Adrenal gland (tissue), 12 donors: ENCODE measurements around the gene TOGARAM2. TPM values are rescaled to one million over a fixed set of nuclear protein-coding genes. Genes with fewer than 3 reads are reported as not detected.

Source experiments
- DNase-seq, 7 donors: peaks; one replicate each; pipeline ENCODE4 v3.0.0-alpha.2; 2019 to 2020
- H3K27ac ChIP-seq, 5 donors: fragments of 200-600 bp; sonication (generic) in 4 of 5; 1 replicate in 3 of 5; 2 replicates in 2 of 5; pipeline versions ENCODE4 v1.5.1 to v1.8.0; 2016 to 2020; ENCODE audit warnings: mild to moderate bottlenecking in 1 of 5
- H3K27me3 ChIP-seq: fragments of 200-600 bp; 2 replicates; pipeline ENCODE4 v1.8.0; 2021
- H3K36me3 ChIP-seq, 2 donors: fragments of 200-600 bp; replicated peaks in 1 of 2; 1 replicate in 1 of 2; 2 replicates in 1 of 2; pipeline versions ENCODE4 v1.5.1 to v1.8.0; 2018 to 2022
- H3K4me1 ChIP-seq, 2 donors: fragments of 200-600 bp; replicated peaks in 1 of 2; 1 replicate in 1 of 2; 2 replicates in 1 of 2; pipeline versions ENCODE4 v1.5.1 to v1.8.0; 2018 to 2021
- H3K4me3 ChIP-seq, 4 donors: fragments of 200-600 bp; sonication (generic) in 3 of 4; one replicate each; pipeline ENCODE4 v1.5.1; 2016 to 2018
- H3K9me3 ChIP-seq, 3 donors: fragments of 200-600 bp; sonication (generic) in 1 of 3; replicated peaks in 1 of 3; 1 replicate in 2 of 3; 2 replicates in 1 of 3; pipeline versions ENCODE4 v1.5.1 to v1.8.0; 2016 to 2021
- POLR2A ChIP-seq, 2 donors: fragments of 450-650 bp; IDR thresholded peaks; one replicate each; pipeline ENCODE4 v1.6.1; 2017; ENCODE audit warnings: antibody characterized with exemption in 2 of 2, mild to moderate bottlenecking in 2 of 2, moderate library complexity in 1 of 2
- WGBS, 4 donors: extraction: QIAGEN DNeasy Blood & Tissue Kit in 2 of 4; methylation state at CpG; one replicate each; pipeline versions ENCODE4 v1.1.5 to v1.1.7; 2013 to 2017; 5-methylcytosine and 5-hydroxymethylcytosine counted together
- intact Hi-C, 2 donors: fragments of 100-400 bp; cut with DNase I; formaldehyde crosslinking; loops; one replicate each; pipeline versions ENCODE4 v1.14.1 to v1.15.0; 2022 to 2023
- polyA plus RNA-seq, 3 donors: library from polyadenylated mRNA; stranded (reverse); fragments of 200-250 nt in 2 of 3; fragments of 350-450 nt in 1 of 3; fragmentation: Illumina TruSeq in 1 of 3; extraction: RNeasy Lipid Tissue Mini Kit (QIAGEN cat#74804) in 1 of 3; gene quantifications; one replicate each; pipeline ENCODE4 v1.2.3, GENCODE V29; 2013 to 2014
- total RNA-seq, 9 donors: library from RNA; depleted of rRNA in 4 of 9; stranded (reverse); fragments of >200 nt in 4 of 9; fragments of 120-200 nt in 1 of 9; fragmentation: NEBNext Ultra II Directional in 1 of 9; extraction: Animal tissue kit (Norgen Biotek cat#: 25700) in 1 of 9; gene quantifications; one replicate each; pipeline versions ENCODE4 v1.1.0 to v1.2.4, GENCODE V29; 2013 to 2023
- TF ChIP-seq, protein P1 (sequence below), 6 experiments: fragments of 450-650 bp in 4 of 6; fragments of 200-600 bp in 2 of 6; sonication (generic) in 1 of 6; IDR thresholded peaks; 1 replicate in 5 of 6; 2 replicates in 1 of 6; pipeline versions ENCODE4 v1.5.1 to v1.8.0; 2016 to 2021; ENCODE audit warnings: antibody characterized with exemption in 6 of 6, mild to moderate bottlenecking in 2 of 6, moderate library complexity in 1 of 6
- donor health status: healthy with polysubstance abuse.
- donor health status: Bipolar disorder and iron deficiency.
- donor health status: DM: yes; HTN: yes; CAD: no.
- donor health status: DM: no; HTN: no; CAD: no.
- donor health status: DM: no; HTN: no; CAD: no.
- donor health status: DM: yes; HTN: yes; CAD: no.

Gene TOGARAM2
- total and polyA plus RNA-seq, 12 donors: under 0.01 to 26.4 (median 1.1) TPM

DNA sequence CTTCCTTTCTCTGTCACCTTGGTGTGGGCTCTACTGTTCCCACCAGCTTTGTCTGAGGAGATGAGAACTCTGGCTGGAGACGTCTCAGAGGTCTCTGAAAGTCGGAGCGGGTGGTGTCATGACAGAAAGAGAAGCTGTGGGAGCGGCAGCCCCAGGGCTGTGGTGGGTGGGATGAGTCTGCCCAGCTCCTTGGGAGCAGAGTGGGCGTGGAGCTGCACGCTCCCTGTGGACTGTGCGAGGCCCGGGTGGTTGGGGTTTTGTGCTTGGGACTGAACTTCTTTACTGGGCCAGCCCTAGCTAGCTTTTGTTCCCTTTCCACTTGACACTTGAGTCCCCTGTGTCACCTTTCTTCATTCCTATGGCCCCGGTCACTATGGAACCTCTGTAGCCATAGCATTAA, 10.4 kb downstream of the TOGARAM2 start:
- 85 to 90% (median 86%) methylated on average over 4 to 9 of the region's 9 CpGs for WGBS, 4 donors
- Histone ChIP-seq H3K4me3 (no peak overlapping the region), H3K27ac (no peak overlapping the region), H3K4me1 (no peaks in the 10 kb centered on the region), H3K9me3 (no peaks in the 10 kb centered on the region), H3K27me3 (no peaks in the 10 kb centered on the region), H3K36me3 (no peaks in the 10 kb centered on the region)
- TF ChIP-seq, protein P1, sequence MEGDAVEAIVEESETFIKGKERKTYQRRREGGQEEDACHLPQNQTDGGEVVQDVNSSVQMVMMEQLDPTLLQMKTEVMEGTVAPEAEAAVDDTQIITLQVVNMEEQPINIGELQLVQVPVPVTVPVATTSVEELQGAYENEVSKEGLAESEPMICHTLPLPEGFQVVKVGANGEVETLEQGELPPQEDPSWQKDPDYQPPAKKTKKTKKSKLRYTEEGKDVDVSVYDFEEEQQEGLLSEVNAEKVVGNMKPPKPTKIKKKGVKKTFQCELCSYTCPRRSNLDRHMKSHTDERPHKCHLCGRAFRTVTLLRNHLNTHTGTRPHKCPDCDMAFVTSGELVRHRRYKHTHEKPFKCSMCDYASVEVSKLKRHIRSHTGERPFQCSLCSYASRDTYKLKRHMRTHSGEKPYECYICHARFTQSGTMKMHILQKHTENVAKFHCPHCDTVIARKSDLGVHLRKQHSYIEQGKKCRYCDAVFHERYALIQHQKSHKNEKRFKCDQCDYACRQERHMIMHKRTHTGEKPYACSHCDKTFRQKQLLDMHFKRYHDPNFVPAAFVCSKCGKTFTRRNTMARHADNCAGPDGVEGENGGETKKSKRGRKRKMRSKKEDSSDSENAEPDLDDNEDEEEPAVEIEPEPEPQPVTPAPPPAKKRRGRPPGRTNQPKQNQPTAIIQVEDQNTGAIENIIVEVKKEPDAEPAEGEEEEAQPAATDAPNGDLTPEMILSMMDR (IDR thresholded peaks at IDR 0.05): no peak
- no peak for TF ChIP-seq POLR2A (IDR thresholded peaks at IDR 0.05)
- intact Hi-C loops: no loop called here
- no peak for DNase-seq

DNA sequence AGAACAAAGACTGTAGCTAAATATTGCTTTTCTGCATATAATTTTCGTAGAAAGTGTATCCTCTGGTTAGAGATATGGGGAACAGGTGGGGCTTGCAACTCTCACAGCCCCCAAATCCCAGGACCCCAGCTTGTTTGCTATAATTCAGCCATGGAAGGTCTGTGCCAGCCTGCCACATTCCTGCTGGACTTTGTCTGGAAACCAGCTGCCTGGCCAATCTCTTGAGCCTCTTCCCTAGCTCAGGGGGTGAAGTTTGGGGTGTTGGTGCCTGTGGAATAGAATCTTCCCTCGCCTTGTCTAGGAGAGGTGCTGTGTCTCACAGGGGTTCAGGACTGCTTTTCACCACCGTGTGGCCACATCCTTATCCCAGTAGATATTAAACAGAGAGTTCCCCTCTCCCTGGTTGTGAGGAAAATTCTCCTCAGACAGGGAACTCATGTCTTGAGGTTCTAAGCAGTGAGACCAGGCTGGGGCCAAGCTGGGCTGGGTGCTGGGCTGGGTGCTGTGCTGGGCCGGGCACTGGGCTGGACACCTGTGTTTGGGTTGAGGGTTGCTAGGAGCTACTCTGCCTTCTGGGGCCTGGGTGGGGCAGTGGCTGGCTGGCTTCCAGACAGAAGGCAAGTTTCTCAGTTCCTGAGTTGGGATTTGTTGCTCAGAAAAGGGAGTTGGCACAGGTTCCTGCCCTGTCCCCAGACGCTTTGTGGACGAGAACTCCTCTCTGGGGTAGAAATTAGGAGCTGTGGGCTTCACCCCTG, 12.3 kb downstream of the TOGARAM2 start:
- 79 to 87% (median 86%) methylated on average over 6 of the region's 6 CpGs for WGBS, 4 donors
- H3K9me3 ChIP-seq: no peaks in the 10 kb centered on the region
- TF ChIP-seq POLR2A (IDR thresholded peaks at IDR 0.05): no peak
- TF ChIP-seq, protein P1 (IDR thresholded peaks at IDR 0.05): no peak
- no peaks in the 10 kb centered on the region for H3K36me3 ChIP-seq
- intact Hi-C loops: no loop called here
- H3K27ac ChIP-seq: no peak overlapping the region
- no peak for DNase-seq
- no peaks in the 10 kb centered on the region for H3K4me1 ChIP-seq
- H3K27me3 ChIP-seq: no peaks in the 10 kb centered on the region
- no peak overlapping the region for H3K4me3 ChIP-seq

DNA sequence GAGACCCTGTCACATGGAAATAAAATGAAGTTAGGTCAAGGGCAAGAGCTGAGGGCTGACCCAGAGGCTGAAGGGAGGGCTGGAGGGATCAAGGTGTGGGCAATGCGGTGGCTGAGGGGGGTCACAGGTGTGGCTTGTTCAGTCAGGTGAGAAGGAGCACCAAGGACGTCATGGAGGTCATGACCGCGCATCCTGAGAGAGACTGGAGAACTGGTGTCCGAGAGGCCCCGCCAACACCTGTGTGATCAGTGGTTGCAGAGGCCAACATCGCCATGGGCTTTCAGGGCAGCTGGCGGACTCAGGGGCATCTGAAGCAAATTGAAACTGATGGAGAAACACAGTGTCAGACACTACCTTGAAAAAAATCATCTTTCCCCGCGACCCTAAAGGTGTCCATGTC, 13.0 kb downstream of the TOGARAM2 start:
- H3K27ac ChIP-seq: no peak overlapping the region
- no peak for DNase-seq
- H3K4me3 ChIP-seq: no peak overlapping the region
- intact Hi-C loops: no loop called here
- 90 to 95% (median 93%) methylated on average over 8 to 10 of the region's 10 CpGs for WGBS, 4 donors
- H3K9me3 ChIP-seq: no peaks in the 10 kb centered on the region
- H3K36me3 ChIP-seq: no peaks in the 10 kb centered on the region
- no peaks in the 10 kb centered on the region for H3K4me1 ChIP-seq
- TF ChIP-seq POLR2A (IDR thresholded peaks at IDR 0.05): no peak
- TF ChIP-seq, protein P1 (IDR thresholded peaks at IDR 0.05): no peak
- no peaks in the 10 kb centered on the region for H3K27me3 ChIP-seq

DNA sequence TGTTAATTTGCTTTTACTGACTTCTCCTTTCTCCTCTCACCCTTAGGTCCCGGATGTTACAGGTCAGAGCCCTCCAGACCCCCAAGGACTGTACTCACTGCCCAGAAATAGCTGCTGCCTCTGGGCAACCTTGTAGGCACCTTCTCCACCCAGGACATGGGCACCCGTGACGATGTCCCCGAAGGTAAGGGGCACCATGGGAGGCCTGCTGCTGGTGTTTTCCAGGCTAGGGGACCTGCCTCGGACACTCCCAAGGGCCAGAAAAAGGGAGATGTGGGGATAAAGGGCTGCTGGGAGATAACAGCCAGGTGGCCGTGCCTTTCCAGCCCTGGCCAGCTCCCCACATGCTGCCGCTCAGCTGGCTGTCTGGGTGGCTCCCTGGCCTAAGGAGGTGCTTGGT, 13.6 kb downstream of the TOGARAM2 start:
- DNase-seq: no peak
- TF ChIP-seq, protein P1 (IDR thresholded peaks at IDR 0.05): no peak
- no peak for TF ChIP-seq POLR2A (IDR thresholded peaks at IDR 0.05)
- 76 to 100% (median 83%) methylated on average over 1 to 7 of the region's 7 CpGs for WGBS, 4 donors
- Histone ChIP-seq H3K27me3 (no peaks in the 10 kb centered on the region), H3K4me3 (no peak overlapping the region), H3K27ac (no peak overlapping the region), H3K36me3 (no peaks in the 10 kb centered on the region), H3K9me3 (no peaks in the 10 kb centered on the region), H3K4me1 (no peaks in the 10 kb centered on the region)
- intact Hi-C loops: no loop called here
